K562 (cell line): ENCODE measurements around the gene FTH1. TPM values are rescaled to one million over a fixed set of nuclear protein-coding genes. Genes with fewer than 3 reads are reported as not detected.

Source experiments
- BDP1 ChIP-seq: IDR thresholded peaks from 3 replicates; pipeline ENCODE4 v1.6.1; 2011; ENCODE audit not compliant: insufficient read length, insufficient read depth
- CBFB ChIP-seq: sonication (generic); formaldehyde crosslinking; IDR thresholded peaks from 2 replicates; pipeline ENCODE4 v1.4.0; 2020; ENCODE audit warnings: mild to moderate bottlenecking, missing genetic modification reagents
- CCNT2 ChIP-seq: IDR thresholded peaks from 2 replicates; pipeline ENCODE4 v1.6.1; 2011; ENCODE audit warnings: borderline replicate concordance, low read depth, mild to moderate bottlenecking, moderate library complexity, mixed read lengths, low read length; ENCODE audit not compliant: insufficient read length; ENCODE audit errors: extremely low read depth
- CREBBP ChIP-seq: IDR thresholded peaks from one replicate; pipeline ENCODE4 v1.6.1; 2012; ENCODE audit warnings: low read depth, mild to moderate bottlenecking, control low read depth, inconsistent platforms, low read length
- E2F3 ChIP-seq: fragments of 250-450 bp; sonication (Bioruptor Pico); IDR thresholded peaks from 2 replicates; pipeline ENCODE4 v1.4.0; 2020; ENCODE audit warnings: mild to moderate bottlenecking
- GABPB1 ChIP-seq: sonication (generic); formaldehyde crosslinking; IDR thresholded peaks from 2 replicates; pipeline ENCODE4 v1.8.0; 2022; ENCODE audit warnings: mild to moderate bottlenecking, missing genetic modification reagents
- HINFP ChIP-seq: fragments of 450-650 bp; conservative IDR thresholded peaks from 2 replicates; pipeline ENCODE4 v1.6.1; 2016; ENCODE audit warnings: missing genetic modification characterization, low read depth, mild to moderate bottlenecking, control low read depth, missing compliant biosample characterization
- ILF3 ChIP-seq: fragments of 450-650 bp; IDR thresholded peaks from 2 replicates; pipeline ENCODE4 v1.6.1; 2018; ENCODE audit warnings: antibody characterized with exemption, mild to moderate bottlenecking, moderate library complexity, borderline replicate concordance
- MAX ChIP-seq: sonication (generic); formaldehyde crosslinking; IDR thresholded peaks from 2 replicates; pipeline ENCODE4 v1.9.0; 2022; ENCODE audit warnings: mild to moderate bottlenecking, missing genetic modification reagents
- PREB ChIP-seq: sonication (generic); formaldehyde crosslinking; IDR thresholded peaks from 2 replicates; pipeline ENCODE4 v1.8.1; 2023; ENCODE audit warnings: mild to moderate bottlenecking, missing genetic modification reagents
- SLC30A9 ChIP-seq: fragments of 250-450 bp; sonication (Bioruptor Pico); IDR thresholded peaks from 2 replicates; pipeline ENCODE4 v1.8.0; 2022; ENCODE audit warnings: mild to moderate bottlenecking, moderate library complexity
- SMAD4 ChIP-seq: fragments of 250-450 bp; sonication (Bioruptor Pico); conservative IDR thresholded peaks from 2 replicates; pipeline ENCODE4 v1.8.0; 2021; ENCODE audit warnings: inconsistent platforms, mild to moderate bottlenecking, moderate library complexity
- TEAD2 ChIP-seq: fragments of 450-650 bp; IDR thresholded peaks from 2 replicates; pipeline ENCODE4 v1.6.1; 2016; ENCODE audit warnings: missing genetic modification characterization, control low read depth, missing compliant biosample characterization
- ZNF143 ChIP-seq: sonication (generic); formaldehyde crosslinking; IDR thresholded peaks from 2 replicates; pipeline ENCODE4 v1.9.0; 2022; ENCODE audit warnings: mild to moderate bottlenecking, missing genetic modification reagents
- ZNF280A ChIP-seq: fragments of 450-650 bp; IDR thresholded peaks from 2 replicates; pipeline ENCODE4 v1.6.1; 2018; ENCODE audit warnings: mild to moderate bottlenecking, low read depth; ENCODE audit not compliant: partially characterized antibody
- ZNF511 ChIP-seq: sonication (generic); formaldehyde crosslinking; IDR thresholded peaks from 2 replicates; pipeline ENCODE4 v1.8.0; 2022; ENCODE audit warnings: mild to moderate bottlenecking, missing genetic modification reagents
- ZNF77 ChIP-seq: fragments of 250-450 bp; sonication (Bioruptor Pico); IDR thresholded peaks from 2 replicates; pipeline ENCODE4 v1.5.0; 2020
- polyA plus RNA-seq, 8 experiments: library from polyadenylated mRNA; depleted of rRNA in 4 of 8; stranded (reverse) in 5 of 8; unstranded in 3 of 8; fragments of >200 nt; fragmentation: Nextera tagmentation in 2 of 8; fragmentation: Illumina TruSeq in 1 of 8; extraction: Ambion mirVana in 2 of 8; extraction: Trizol in 1 of 8; gene quantifications; 2 replicates each; pipeline versions ENCODE4 v1.2.1 to v1.2.3, GENCODE V29; 2011 to 2014; ENCODE audit warnings: inconsistent platforms in 1 of 8, missing spikeins in 1 of 8
- total RNA-seq, 7 experiments: library from RNA; depleted of rRNA in 6 of 7; stranded (reverse); fragments of >200 nt in 6 of 7; fragmentation: Illumina TruSeq in 2 of 7; extraction: Trizol in 2 of 7; gene quantifications; 2 replicates each; pipeline versions ENCODE4 v1.2.1 to v1.2.3, GENCODE V29; 2011 to 2021; ENCODE audit warnings: low replicate concordance in 1 of 7
- TF ChIP-seq, protein P1 (sequence below): sonication (generic); formaldehyde crosslinking; IDR thresholded peaks from 2 replicates; pipeline ENCODE4 v1.8.1; 2023; ENCODE audit warnings: mild to moderate bottlenecking, missing genetic modification reagents
- TF ChIP-seq, protein P2 (sequence below): fragments of 450-650 bp; IDR thresholded peaks from 2 replicates; pipeline ENCODE4 v1.6.1; 2016

FTH1 gene
- total and polyA plus RNA-seq, 9 of the 15 experiments (the other 6 are each of a cell fraction or from before 2014, with no cell fraction given), result 370 to 3,146 (median 802) TPM

DNA sequence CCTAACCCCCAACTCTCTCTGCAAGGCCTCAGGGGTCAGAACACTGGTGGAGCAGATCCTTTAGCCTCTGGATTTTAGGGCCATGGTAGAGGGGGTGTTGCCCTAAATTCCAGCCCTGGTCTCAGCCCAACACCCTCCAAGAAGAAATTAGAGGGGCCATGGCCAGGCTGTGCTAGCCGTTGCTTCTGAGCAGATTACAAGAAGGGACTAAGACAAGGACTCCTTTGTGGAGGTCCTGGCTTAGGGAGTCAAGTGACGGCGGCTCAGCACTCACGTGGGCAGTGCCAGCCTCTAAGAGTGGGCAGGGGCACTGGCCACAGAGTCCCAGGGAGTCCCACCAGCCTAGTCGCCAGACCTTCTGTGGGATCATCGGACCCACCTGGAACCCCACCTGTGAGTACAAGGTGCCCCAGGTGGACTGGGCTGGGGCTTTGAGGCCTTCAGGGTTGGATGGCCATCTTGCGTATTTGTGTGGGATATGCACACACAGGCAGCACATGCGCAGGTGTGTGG is 17.3 kb downstream of the FTH1 start, which contains the start of gene BEST1 (continued):
- no peak for TF ChIP-seq ILF3
- no peak for TF ChIP-seq PREB (CRISPR knock-in tag)
- no peak for TF ChIP-seq CCNT2
- TF ChIP-seq HINFP (tag), result no peak
- TF ChIP-seq BDP1, result no peak
- TF ChIP-seq TEAD2 (tag), result no peak
- TF ChIP-seq CBFB (CRISPR knock-in tag), result no peak
- TF ChIP-seq, protein P1, sequence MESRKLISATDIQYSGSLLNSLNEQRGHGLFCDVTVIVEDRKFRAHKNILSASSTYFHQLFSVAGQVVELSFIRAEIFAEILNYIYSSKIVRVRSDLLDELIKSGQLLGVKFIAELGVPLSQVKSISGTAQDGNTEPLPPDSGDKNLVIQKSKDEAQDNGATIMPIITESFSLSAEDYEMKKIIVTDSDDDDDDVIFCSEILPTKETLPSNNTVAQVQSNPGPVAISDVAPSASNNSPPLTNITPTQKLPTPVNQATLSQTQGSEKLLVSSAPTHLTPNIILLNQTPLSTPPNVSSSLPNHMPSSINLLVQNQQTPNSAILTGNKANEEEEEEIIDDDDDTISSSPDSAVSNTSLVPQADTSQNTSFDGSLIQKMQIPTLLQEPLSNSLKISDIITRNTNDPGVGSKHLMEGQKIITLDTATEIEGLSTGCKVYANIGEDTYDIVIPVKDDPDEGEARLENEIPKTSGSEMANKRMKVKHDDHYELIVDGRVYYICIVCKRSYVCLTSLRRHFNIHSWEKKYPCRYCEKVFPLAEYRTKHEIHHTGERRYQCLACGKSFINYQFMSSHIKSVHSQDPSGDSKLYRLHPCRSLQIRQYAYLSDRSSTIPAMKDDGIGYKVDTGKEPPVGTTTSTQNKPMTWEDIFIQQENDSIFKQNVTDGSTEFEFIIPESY, result no peak
- TF ChIP-seq ZNF143, result no peak
- TF ChIP-seq SLC30A9, result no peak
- TF ChIP-seq CREBBP, result no peak
- TF ChIP-seq GABPB1 (CRISPR knock-in tag), result no peak
- TF ChIP-seq MAX, result 0 out of 2 replicates have a peak, but pooled peaks have one; percentile 40
- 0 out of 2 replicates have a peak, but pooled peaks have one; percentile 26 for TF ChIP-seq E2F3 (CRISPR knock-in tag)
- TF ChIP-seq, protein P2, sequence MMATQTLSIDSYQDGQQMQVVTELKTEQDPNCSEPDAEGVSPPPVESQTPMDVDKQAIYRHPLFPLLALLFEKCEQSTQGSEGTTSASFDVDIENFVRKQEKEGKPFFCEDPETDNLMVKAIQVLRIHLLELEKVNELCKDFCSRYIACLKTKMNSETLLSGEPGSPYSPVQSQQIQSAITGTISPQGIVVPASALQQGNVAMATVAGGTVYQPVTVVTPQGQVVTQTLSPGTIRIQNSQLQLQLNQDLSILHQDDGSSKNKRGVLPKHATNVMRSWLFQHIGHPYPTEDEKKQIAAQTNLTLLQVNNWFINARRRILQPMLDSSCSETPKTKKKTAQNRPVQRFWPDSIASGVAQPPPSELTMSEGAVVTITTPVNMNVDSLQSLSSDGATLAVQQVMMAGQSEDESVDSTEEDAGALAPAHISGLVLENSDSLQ, result no peak
- TF ChIP-seq ZNF280A, result no peak
- no peak for TF ChIP-seq ZNF511 (CRISPR knock-in tag)
- peak; percentile 48 for TF ChIP-seq SMAD4
- no peak for TF ChIP-seq ZNF77 (CRISPR knock-in tag)
